HCT116 (cell line): ENCODE results near the gene MEIKIN. TPM values are rescaled to one million over a fixed set of nuclear protein-coding genes. Genes with fewer than 3 reads are reported as not detected.
A peak's percentile ranks its signal among the peaks of the same experiment; 100 is the strongest.

Experiments
- ATAC-seq: fragments of 200-7000 bp; cut with Tn5 transposase; 2 replicates; pipeline ENCODE4 v1.9.1; 2020; ENCODE audit warnings: mild to moderate bottlenecking, moderate library complexity
- Bru-seq: library from RNA; stranded (reverse); fragments of 400-500 nt; gene quantifications from one replicate; lab custom pipeline; 2021; lab: Mats Ljungman, UMichigan
- BruChase-seq, 2 experiments: library from RNA; stranded (reverse); fragments of 400-500 nt; gene quantifications; one replicate each; lab custom pipeline; 2021; lab: Mats Ljungman, UMichigan
- BruUV-seq: library from RNA; stranded (reverse); fragments of 400-500 nt; replicated peaks from 2 replicates; lab custom pipeline; 2021; lab: Mats Ljungman, UMichigan
- CTCF ChIA-PET: fragments of 300-600 bp; sonication (Branson Sonifier 250); formaldehyde crosslinking; loops from one replicate; lab custom pipeline; 2021; ENCODE audit warnings: antibody characterized with exemption; lab: Charles Lee
- POLR2A ChIA-PET: fragments of 300-600, 350-600 bp; sonication (Branson Sonifier 250); formaldehyde crosslinking; loops from one replicate; lab custom pipeline; 2021; ENCODE audit warnings: antibody characterized with exemption; lab: Charles Lee
- RAD21 ChIA-PET, 2 experiments: fragments of 300-600 bp; sonication (Branson Sonifier 250); formaldehyde crosslinking; loops; one replicate each; lab custom pipeline; 2023; ENCODE audit warnings: low total read pairs in 2 of 2; ENCODE audit not compliant: uncharacterized antibody in 2 of 2, unreplicated experiment in 2 of 2, low non-redundant PET in 1 of 2; lab: Charles Lee
- DNase-seq: peaks from one replicate; pipeline ENCODE4 v3.0.0-alpha.2; 2010; ENCODE audit warnings: low read depth, low spot score
- H2AFZ ChIP-seq: fragments of 200-600 bp; shearing (Covaris generic), sonication (generic); 2 replicates; pipeline ENCODE4 v1.6.1; 2017; ENCODE audit warnings: low read depth, mixed run types, mixed read lengths, antibody characterized with exemption, low read length; ENCODE audit not compliant: poor library complexity, severe bottlenecking
- H3K27ac ChIP-seq: 2 replicates; pipeline ENCODE4 v1.5.1; 2012; ENCODE audit warnings: low read depth, low read length
- H3K27me3 ChIP-seq: fragments of 200-600 bp; sonication (generic); 2 replicates; pipeline ENCODE4 v1.6.1; 2016; ENCODE audit warnings: mixed run types, low read length, mixed read lengths; ENCODE audit not compliant: insufficient read depth
- H3K36me3 ChIP-seq, 2 experiments: fragments of 200-500 bp in 1 of 2; fragments of 200-600 bp in 1 of 2; sonication (Bioruptor generic) in 1 of 2; sonication (generic) in 1 of 2; 2 replicates each; pipeline versions ENCODE4 v1.5.1 to v1.6.1; 2014 to 2016; ENCODE audit warnings: low read length in 2 of 2, inconsistent platforms in 1 of 2, mixed read lengths in 1 of 2, mixed run types in 1 of 2; ENCODE audit not compliant: insufficient read depth in 2 of 2, control insufficient read depth in 1 of 2
- H3K4me1 ChIP-seq, 2 experiments: fragments of 200-600 bp in 1 of 2; sonication (generic) in 1 of 2; 2 replicates each; pipeline versions ENCODE4 v1.5.1 to v1.6.1; 2012 to 2017; ENCODE audit warnings: low read length in 2 of 2, inconsistent platforms in 1 of 2, mild to moderate bottlenecking in 1 of 2, mixed read lengths in 1 of 2, mixed run types in 1 of 2, moderate library complexity in 1 of 2; ENCODE audit not compliant: insufficient read depth in 2 of 2, control insufficient read depth in 1 of 2
- H3K4me2 ChIP-seq: fragments of 200-600 bp; sonication (generic); 2 replicates; pipeline ENCODE4 v1.6.1; 2017; ENCODE audit warnings: mixed run types, low read length, mixed read lengths
- H3K4me3 ChIP-seq, 2 experiments: fragments of 200-600 bp in 1 of 2; sonication (generic) in 1 of 2; replicated peaks in 1 of 2; 2 replicates each; pipeline ENCODE4 v1.5.1; 2011 to 2016; ENCODE audit warnings: low read length in 2 of 2, control low read depth in 1 of 2, low read depth in 1 of 2, mild to moderate bottlenecking in 1 of 2, mixed read lengths in 1 of 2, mixed run types in 1 of 2
- H3K79me2 ChIP-seq: fragments of 200-600 bp; sonication (generic); 2 replicates; pipeline ENCODE4 v1.6.1; 2017; ENCODE audit warnings: mild to moderate bottlenecking, mixed run types, low read length, moderate library complexity, mixed read lengths; ENCODE audit not compliant: insufficient read depth
- H3K9ac ChIP-seq: fragments of 200-600 bp; sonication (generic); 2 replicates; pipeline ENCODE4 v1.6.1; 2016; ENCODE audit warnings: low read length, mixed read lengths
- H3K9me2 ChIP-seq: fragments of 200-600 bp; sonication (generic), shearing (Covaris generic); 2 replicates; pipeline ENCODE4 v1.6.1; 2017; ENCODE audit warnings: mixed run types, mild to moderate bottlenecking, moderate library complexity; ENCODE audit not compliant: insufficient read depth
- H3K9me3 ChIP-seq, 2 experiments: fragments of 200-500 bp in 1 of 2; fragments of 200-600 bp in 1 of 2; sonication (Bioruptor generic) in 1 of 2; sonication (generic) in 1 of 2; 2 replicates each; pipeline ENCODE4 v1.6.1; 2014 to 2017; ENCODE audit warnings: low read length in 2 of 2, mixed read lengths in 2 of 2, inconsistent platforms in 1 of 2, low read depth in 1 of 2, mild to moderate bottlenecking in 1 of 2, mixed run types in 1 of 2, moderate library complexity in 1 of 2; ENCODE audit not compliant: control insufficient read depth in 1 of 2, insufficient read depth in 1 of 2
- H4K20me1 ChIP-seq: fragments of 200-600 bp; sonication (generic), shearing (Covaris generic); 2 replicates; pipeline ENCODE4 v1.6.1; 2017; ENCODE audit warnings: mixed run types, mild to moderate bottlenecking, moderate library complexity; ENCODE audit not compliant: insufficient read depth
- CTCF ChIP-seq, 3 experiments: fragments of 200-600 bp in 1 of 3; sonication (generic) in 1 of 3; IDR thresholded peaks in 2 of 3; conservative IDR thresholded peaks in 1 of 3; 2 replicates each; pipeline ENCODE4 v1.5.1; 2012 to 2017; ENCODE audit warnings: low read depth in 2 of 3, low read length in 2 of 3, antibody characterized with exemption in 1 of 3, borderline replicate concordance in 1 of 3, control low read depth in 1 of 3, mild to moderate bottlenecking in 1 of 3, mixed read lengths in 1 of 3, mixed run types in 1 of 3, moderate library complexity in 1 of 3; ENCODE audit not compliant: insufficient read depth in 1 of 3
- EZH2 ChIP-seq: fragments of 200-600 bp; sonication (generic); IDR thresholded peaks from 2 replicates; pipeline ENCODE4 v1.6.1; 2017; ENCODE audit warnings: antibody characterized with exemption, mixed run types
- FOSL1 ChIP-seq: IDR thresholded peaks from 2 replicates; pipeline ENCODE4 v1.6.1; 2012; ENCODE audit warnings: low read depth
- SIN3A ChIP-seq: IDR thresholded peaks from 2 replicates; pipeline ENCODE4 v1.6.1; 2012; ENCODE audit warnings: low read depth
- YY1 ChIP-seq: IDR thresholded peaks from 2 replicates; pipeline ENCODE4 v1.6.1; 2011; ENCODE audit warnings: low read length, low read depth, moderate library complexity, mild to moderate bottlenecking; ENCODE audit not compliant: insufficient replicate concordance; ENCODE audit errors: extremely low read depth
- ZNF274 ChIP-seq: fragments of 200-500 bp; sonication (Bioruptor generic); IDR thresholded peaks from 2 replicates; pipeline ENCODE4 v1.6.1; 2014; ENCODE audit warnings: mild to moderate bottlenecking, low read depth, low read length, inconsistent platforms
- intact Hi-C: fragments of 100-400 bp; cut with micrococcal nuclease; formaldehyde crosslinking; loops from 2 replicates; pipeline ENCODE4 v1.10.0; 2022
- long read RNA-seq: library from polyadenylated mRNA; unstranded; transcript quantifications from one replicate; pipeline ENCODE4 v2.0.0, GENCODE V29; 2021; ENCODE audit not compliant: unreplicated experiment
- polyA plus RNA-seq: library from polyadenylated mRNA; unstranded; fragments of >200 nt; gene quantifications from 2 replicates; pipeline ENCODE4 v1.2.1, GENCODE V29; 2012; ENCODE audit warnings: missing spikeins
- total RNA-seq: library from RNA; stranded (reverse); gene quantifications from one replicate; pipeline ENCODE4 v1.2.1, GENCODE V29; 2021; ENCODE audit not compliant: unreplicated experiment

Gene MEIKIN
- not detected for total RNA-seq
- polyA plus RNA-seq = not detected in 2 replicates
- not detected for Bru-seq, nascent RNA
- not detected for BruChase-seq, experiment 1, labeled RNA remaining after a 6-hour chase
- BruChase-seq, experiment 2, labeled RNA remaining after a 2-hour chase = percentile 20 among the genes with signal in this experiment
- long read RNA-seq = 0 reads

GRCh38 chr5:131945551-131946168 lies at the start of gene MEIKIN:
Gene MEIKIN (minus strand): TSS chr5:131945663. CDS start chr5:131945505, 158 bp downstream.
- DNase-seq = no peak
- Histone ChIP-seq H3K36me3 (no peaks in the 10 kb centered on the region), H3K9me3 (no peaks in the 10 kb centered on the region), H3K79me2 (no peaks in the 10 kb centered on the region), H3K4me1 (no peaks in the 10 kb centered on the region), H3K4me2 (no peak within 1 kb of the TSS), H3K27me3 (no peaks in the 10 kb centered on the region), H3K9me2 (no peaks in the 10 kb centered on the region), H3K9ac (no peak within 1 kb of the TSS), H3K27ac (no peak within 1 kb of the TSS), H4K20me1 (no peaks in the 10 kb centered on the region), H3K4me3 (no peak within 1 kb of the TSS), H2AFZ (no peak within 1 kb of the TSS)
- POLR2A ChIA-PET = no interaction called here
- ATAC-seq = no peak
- RAD21 ChIA-PET = no interaction called here
- TF ChIP-seq ZNF274 (no peak), FOSL1 (no peak), EZH2 (no peak), YY1 (no peak), SIN3A (no peak), CTCF (IDR thresholded peaks at IDR 0.05 in 2 of 3, conservative IDR thresholded peaks at IDR 0.05 in 1 of 3; ENCODE audit: borderline replicate concordance in 1 of 3, insufficient read depth in 1 of 3, low read depth in 2 of 3, low read length in 2 of 3) (no peak)
- no TSS peak for BruUV-seq
- CTCF ChIA-PET = no interaction called here
- intact Hi-C loops = no loop called here
